ENCODE results near the gene SORCS2.

Gene SORCS2

DNA sequence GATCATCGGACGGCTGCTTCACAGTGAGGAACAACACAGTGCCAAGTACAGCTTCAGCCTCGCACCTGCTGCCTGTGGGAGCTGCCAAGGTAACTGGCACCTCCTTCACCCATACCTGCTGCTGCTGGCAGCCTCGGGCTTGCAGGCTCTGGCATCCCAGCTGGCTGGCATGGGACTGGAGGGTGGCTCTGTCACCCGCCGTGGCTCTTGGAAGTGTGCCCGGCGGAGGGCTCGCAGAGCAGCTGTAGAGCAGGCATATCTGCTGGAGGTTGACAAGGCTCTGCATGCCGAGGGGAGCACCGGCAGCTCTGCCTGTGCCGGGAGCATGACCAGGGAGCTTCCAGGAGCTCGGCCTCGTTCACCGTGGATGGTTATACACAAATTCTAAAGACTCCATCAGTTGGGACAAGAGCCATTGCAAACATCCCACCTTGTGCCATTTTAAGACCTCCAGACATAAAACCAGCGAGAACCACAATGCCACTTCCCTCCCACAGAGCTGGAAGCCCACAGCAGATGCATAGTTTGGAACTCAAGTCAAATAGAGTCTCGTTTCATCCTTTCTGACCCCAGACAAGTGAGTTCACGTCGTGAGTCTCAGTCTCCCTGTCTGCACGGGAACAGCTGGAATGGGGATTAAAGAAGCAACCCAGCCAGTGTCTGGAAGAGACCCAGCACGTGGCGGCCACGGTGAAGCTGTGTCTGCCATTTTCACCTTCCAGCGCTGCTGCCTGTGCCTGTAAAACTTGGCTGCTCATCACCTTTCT, 326.7 kb downstream of the SORCS2 start:
- no peak for DNase-seq

DNA sequence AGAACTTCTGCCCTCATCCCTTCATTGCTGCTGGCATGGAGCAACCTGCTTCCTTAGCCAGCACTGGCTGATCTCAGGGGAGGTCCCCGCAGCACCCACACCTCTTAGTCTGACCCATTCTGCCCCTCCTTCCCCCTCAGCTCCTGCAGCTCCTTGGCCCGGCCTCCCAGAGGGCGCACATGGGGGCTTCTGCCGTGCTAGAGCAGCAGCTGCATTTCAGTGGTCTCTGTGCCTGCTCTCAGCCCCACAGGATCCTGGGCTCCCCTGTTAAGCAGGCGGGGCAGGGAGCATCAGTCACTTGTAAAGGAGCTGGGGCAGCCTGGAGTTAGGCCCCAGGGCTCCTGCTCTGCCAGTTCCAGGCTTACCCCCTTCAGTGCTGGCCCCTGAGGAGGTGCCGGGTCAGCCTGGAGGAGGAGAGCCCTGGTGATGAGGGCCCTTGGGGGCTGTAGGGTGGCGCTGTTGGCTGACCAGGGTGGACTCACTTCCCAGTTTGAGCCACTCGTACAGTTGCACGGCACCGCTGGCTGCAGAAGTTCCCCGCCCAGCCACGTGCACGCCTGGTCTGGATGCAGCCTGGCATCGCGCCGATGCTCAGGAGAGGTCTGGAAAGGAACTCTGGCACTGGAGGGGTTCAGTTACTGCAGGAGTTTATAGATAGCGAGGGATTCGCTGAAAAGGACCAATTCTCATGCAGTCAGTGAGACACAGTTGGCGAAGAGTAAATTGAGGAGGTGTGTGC, 327.5 kb downstream of the SORCS2 start:
- no peak for DNase-seq

DNA sequence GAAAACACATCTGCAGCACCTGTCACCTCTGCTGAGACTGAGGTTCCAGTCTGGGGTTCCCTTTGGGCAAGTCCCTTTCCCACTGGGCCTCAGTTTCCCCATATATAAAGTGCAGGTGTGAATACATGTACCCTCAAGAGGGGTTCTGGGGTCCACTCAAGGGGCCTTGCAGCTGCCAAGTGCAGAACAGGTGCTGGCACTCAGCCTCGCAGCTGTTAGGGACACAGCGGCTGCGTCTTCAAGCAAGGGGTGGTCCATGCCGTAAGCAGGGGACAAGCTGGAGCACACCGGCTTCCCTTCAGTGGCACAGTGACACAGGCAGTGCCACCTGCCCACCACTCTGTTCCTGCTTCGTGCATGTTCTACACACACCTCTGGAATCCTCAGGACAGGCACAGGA, 329.3 kb downstream of the SORCS2 start:
- DNase-seq: no peak

DNA sequence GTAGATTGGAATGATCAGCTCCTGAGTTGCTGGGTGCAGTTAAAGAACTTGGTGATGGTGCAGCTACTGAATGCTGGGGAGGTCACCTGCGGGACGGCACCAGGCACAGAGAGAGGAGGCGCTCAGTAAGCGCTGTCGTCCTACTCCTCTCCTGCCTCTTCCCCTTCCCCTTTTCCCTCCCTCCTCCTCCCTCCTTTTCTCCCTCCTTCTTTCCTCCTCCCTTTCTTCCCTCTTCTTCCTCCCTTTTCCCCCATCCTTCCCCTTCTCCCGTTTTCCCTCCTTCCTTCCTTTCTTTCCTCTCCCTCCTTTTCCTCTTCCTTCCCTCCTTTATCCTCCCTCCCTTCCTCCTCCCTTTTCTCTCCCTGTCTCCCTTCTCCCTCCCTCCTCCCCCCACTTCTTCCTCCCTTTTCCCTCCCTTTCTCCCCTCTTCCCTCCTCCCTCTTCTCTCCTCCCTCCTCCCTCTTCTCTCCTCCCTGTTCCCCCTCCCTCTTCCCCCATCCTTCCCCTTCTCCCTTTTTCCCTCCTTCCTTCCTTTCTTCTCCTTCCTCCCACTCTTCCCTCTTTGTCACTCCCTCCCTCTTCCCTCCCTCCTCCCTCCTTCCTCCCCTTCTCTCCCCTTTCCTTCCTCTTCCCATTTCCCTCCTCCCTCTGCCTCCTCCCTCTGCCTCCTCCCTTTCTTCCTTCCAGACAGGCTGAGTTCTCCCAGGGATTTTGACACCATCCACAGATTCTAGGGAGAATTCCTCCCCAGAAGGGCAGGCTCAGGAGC, 330.3 kb downstream of the SORCS2 start:
- no peak for DNase-seq

DNA sequence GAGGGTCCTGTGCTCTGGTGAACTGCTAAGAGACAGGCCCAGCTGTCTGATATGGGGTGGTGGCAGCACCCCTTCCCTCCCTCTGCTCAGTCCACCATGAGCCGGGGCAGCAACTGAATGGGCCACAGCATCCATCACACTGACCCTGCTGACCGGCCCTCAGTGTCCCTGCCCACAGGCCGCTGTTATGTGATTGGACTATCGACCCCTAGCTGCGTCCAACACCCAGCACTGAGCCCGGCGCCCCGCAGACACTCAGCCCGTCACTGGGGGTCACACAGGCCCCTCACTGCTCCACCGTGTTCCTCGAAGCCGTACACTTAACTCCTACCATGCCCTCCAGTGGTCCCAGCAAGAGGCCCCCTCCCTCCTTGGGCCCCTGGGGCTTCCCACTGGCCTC, 331.2 kb downstream of the SORCS2 start:
- DNase-seq: no peak

DNA sequence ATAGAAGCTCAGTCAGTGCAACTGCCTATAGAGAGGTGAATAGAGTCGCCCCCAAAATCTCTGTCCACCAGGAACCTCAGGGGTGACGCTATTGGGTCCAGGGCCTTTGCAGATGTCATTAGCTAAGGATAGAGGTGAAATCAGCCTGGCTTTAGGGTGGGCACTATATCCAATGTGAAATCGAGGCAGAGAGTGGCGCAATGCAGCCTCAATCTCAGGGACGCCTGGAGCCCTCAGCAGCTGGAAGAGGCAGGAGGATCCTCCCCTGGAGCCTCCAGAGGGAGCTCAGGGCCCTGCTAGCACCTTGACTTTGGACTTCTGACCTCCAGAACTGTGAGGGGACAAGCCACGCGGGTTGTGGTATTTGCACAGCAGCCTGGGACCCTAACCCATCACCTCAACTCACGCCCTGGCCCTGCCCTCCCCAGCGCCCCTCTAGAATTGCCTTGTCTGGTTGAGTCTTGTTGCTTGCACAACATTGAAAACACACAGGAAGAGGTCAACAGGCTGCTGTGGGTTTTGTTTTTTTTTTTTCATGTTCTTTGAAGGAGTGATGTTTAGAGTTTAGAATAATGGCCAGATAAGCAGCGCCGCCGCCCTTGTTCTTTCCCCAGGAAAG, 331.8 kb downstream of the SORCS2 start:
- no peak for DNase-seq

DNA sequence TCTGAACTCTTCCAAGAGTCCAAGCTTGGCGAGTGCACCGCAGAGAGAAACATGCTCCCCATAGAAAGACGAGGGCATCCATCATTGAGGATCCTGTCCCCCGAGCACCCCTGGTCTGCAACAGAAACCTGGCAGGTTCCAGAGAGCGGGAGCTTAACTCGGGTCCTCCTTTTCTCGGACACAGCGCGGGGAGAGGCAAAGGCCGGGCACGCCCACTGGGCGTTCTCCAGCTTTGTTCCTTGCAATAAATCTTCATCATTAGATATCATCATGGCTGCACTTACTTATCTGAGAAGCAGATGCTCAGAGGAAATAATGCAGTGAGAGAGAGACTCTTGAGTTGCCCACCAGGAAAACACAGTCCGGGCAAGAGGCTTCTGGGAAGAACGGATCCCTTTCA, 332.5 kb downstream of the SORCS2 start:
- no peak for DNase-seq

DNA sequence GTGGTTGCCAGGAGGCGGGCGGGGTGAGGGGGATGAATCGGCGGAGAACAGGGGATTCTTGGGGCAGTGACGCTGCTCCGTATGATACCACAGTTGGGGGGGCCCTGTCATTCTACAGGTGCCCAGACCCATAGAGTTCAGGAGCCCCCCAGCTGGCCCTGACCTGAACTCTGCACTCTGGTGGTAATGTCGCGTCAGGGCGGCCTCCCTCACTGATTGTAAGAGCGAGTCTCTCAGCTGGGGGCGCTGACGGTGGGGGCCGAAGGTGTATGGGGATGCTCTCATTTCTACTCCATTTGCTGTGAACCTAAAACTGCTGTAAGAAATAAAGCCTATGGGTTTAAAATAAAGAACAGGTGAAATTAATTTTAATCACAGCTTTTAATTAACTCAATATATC, 334.2 kb downstream of the SORCS2 start:
- no peak for DNase-seq

DNA sequence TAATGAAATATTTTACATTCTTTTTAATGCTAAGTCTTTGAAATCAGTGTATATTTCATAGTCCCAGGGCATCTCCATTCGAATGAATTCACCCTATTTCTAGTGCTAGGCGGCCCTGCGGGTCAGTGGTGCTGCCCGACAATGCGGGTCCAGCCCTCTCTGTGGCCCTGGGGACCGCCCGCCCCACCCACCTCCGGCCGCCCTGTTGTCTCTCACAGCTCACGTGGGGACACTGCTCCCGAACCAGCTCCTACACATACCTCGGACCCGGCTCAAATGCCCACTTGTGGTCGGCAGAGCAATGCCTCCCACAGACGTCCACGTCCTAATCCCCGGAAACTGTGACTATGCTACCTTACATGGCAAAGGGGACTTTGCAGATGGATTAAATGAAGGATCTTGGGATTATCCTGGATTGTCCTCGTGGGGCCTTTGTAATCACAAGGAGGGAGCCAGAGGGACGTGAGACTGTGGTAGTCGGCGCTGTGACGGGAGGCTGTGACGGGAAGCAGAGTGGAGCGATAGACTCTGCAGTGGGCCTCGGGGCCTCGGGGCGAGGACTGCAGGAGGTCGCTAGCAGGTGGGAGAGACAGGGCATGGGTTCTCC, 334.7 kb downstream of the SORCS2 start:
- DNase-seq: no peak

DNA sequence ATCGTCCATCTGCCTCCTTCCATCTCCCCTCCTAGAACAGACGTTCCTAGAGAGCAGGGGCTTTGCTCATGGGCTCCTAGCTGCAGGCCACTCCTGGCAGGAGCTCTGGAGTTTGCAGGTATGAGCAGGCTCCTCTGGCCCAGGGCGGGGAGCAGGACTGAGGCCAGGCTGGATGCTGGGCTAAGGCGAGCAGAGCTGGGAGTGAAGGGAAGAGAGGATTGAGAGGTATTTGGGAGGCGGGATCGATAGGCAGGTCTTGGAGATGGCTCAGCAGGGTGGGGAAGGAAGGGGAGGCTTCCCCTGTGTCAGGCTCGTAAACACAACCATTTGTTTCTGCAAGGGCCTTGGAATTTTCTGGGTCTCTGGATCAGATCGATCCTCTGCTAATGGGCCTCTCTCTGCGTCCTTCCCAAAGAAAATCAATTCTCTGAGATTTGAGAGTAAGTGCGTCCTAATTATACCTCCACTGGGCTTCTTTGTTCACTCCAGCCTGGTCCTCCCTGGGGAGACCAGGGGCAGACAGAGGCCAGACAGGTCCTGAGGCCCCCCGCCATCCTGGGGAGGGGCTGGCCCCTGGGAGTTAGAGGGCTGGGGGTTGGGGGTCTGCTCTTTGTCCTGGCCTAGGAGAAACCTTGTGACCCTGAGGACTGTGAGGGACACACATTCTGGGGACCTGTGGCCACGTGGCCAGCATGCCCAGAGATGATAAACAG, 337.2 kb downstream of the SORCS2 start:
- DNase-seq: no peak

DNA sequence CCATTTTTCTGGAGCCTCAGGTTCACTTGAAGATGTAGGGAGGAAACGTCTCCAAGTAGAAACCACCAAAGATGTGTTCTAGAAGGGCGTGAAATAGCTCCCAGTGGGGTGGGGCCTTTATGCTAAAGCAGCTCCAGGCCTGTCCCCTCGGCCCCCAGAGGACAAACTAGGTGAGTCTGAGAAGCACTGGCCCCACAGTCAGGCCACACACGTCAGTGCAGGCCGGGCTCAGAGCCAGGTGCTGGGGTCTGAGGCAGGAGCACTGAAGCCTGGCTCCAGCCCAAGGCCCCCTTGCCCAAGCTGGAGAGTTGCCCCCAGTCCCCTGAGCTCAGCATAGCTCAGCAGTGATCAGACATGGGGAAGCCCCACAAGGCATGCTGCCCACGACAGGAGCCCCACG, 337.7 kb downstream of the SORCS2 start:
- no peak for DNase-seq

DNA sequence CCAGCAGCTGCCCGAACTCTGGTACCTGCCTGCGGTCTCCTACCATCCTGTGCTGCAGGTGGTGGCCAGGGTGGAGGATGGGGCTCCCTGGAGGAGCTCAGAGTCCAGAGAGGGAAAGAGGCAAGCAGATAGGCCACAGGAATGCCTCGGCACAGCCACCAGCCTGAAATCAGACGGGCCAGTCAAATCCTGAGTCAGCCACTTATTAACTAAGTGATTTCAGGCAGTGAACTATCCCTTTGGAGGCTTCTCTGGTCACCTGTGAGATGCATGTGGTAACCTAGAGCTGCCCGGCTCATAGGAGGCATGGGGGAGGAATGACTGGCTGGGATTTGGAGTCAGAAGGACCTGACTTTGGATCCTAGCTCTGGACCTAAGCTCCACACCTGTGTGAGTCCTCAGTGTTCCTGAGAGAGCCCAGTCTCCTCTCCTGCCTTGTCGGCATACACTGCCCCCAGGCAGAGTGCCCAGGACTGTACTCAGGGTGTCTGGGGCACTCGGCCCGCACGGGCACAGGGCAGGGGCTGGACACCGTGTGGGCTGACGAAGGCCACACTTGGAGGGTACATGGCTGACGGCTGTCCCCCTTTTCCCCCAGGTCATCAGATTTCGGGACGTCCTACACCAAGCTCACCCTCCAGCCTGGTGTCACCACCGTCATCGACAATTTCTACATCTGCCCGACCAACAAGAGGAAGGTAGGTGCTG, 338.7 kb downstream of the SORCS2 start:
- DNase-seq: no peak

DNA sequence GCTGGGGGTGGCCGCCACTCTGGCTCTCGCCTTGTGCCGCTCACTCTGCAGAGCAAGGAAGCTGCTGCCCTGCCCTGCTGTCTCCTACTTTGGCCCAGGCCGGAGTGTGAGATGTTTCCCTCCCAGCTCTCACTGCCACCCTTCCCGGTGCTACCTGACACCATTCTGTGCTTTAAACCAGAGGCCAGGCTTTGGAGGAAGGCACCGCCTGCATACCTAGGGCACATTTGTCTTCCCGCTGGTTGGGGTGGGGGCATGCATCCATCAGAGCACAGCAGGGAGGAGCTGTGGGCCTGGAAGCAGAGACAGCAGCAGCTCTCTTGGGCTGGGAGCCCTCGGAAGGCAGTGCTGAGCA, 339.3 kb downstream of the SORCS2 start:
- no peak for DNase-seq

DNA sequence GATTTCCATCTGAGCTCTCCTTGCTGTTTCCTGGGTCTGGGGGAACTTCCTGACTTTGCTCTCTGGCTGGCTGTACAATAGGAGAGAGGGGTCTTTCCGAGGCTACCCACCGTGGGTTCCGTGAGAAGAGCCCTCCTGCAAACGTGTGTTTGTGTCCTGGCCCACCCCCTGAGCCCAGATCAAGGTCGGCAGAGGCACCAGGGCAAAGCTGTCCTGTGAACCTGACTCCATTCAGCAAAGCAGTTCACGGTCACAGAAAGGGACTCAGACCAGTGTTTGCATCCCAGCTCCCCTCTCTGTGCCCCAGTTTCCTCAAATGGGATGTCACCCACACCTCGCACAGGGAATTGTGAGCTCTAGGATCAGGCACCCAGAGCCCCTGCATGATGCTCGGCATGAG, 339.7 kb downstream of the SORCS2 start:
- DNase-seq: no peak

DNA sequence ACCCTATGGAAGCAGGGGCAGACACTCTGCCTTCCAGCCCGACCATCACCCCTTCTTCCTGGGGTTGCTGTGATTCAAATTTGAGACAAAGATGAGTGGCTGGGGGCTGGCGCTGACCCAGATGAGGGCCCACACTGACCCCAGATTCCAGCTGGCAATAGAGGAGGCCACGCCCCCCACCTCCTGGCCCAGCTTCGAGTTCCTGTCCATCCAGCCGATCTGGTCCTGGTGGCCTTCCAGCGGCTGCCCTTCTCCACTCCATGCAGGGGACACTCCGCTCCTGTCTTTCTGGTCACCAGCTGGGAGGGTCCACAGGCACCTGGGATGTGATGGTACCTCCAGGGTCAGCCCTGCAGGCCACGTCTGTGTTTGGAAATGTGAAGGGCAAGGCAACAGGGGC, 340.9 kb downstream of the SORCS2 start:
- no peak for DNase-seq

DNA sequence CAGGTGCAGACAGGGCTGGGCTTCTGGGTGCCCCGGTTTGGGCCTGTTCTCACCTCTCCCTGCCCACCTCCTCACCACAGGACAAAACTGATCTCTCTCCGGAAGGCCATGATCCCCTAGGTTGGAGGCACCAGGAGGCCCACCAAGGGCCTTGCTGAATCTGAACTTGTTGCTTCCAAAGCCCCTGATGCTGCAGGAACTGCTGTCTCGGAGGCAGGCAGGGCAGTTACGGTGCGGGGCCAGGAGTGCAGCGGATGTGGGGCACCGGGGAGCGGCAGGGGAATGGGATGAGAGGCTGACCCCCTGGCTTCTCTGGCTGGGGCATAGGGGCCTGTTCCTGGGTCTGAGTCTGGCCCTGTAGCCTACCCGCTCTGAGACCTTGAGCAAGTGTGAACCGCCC, 342.8 kb downstream of the SORCS2 start:
- DNase-seq: no peak

DNA sequence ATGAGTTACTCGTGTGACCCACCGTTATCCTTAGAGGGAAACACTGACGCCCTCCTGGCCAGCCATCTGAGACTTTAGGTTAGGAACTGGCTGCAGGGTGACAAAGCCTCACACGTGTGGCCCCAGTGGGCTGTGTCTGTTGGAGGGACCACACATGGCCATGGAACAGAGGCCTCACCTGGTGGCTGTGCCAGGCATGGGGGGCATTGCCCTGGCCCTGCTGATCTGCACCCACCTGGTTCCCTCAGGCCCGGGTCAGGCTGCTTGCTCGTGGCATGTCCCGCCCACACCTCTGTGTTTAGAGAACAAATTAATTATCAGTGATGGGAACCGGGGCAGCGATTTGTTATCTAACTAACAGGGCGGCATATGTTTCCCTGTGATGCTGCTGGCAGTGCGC, 343.3 kb downstream of the SORCS2 start:
- no peak for DNase-seq

DNA sequence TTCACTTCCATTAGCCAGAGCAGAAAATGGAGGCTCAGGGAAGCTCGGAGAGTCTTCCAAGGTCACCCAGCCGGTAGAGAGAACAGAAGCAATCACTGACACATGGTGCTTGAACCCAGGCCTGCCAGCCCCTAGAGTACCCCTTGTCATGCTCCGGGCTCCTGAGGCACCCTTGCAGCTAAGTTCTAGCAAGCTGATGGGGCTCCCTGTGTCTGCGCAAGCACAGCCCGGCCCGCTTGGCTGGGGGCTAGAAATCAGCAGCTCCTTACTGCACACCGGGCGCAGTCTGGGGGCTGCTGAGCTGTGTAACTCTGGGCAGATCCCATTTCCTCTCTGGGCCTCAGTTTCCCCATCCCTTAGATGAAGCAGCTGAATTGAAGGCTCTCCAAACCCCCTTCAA, 344.5 kb downstream of the SORCS2 start:
- no peak for DNase-seq

DNA sequence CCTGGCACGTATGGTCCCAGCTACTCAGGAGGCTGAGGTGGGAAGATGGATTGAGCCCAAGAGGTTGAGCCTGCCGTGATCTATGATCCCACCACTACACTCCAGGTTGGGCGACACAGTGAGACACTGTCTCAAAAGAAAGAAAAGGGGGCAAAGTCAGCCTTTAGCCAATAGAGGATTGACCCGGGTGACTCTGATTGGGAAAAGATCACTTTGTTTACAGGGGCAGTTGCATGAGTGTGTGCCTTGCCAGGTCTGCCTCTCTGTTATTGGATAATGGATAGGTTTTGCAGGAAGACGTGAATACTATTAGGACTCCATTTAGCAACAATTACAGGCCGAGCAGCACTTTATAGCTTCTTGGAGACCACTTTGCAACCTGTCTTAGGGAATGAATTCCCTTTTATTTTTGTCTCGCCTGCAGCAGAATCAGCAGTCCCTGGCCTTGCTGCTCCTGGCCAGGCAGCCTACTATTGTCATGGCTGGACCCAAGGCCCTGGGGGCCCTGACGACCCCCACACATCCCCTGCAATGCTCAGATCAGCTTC, 345.6 kb downstream of the SORCS2 start:
- DNase-seq: no peak

DNA sequence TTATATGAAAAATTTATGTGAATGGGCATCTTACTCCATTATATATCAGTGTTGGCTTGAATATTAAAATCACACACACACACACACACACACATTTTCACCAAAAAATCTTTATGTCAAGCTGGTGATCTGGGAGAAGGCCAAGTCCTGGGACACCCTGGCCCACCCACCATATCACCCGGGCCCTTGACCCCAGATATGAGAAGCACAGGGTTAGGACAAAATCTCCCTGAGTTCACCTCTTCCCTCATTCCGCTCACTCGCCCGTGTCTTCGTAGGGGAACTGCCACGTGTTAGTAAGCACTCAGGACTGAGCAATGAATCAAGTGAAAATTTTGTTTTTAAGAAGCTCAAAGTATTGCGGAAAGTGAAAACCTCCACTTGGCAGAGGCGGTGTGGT, 346.2 kb downstream of the SORCS2 start:
- no peak for DNase-seq

DNA sequence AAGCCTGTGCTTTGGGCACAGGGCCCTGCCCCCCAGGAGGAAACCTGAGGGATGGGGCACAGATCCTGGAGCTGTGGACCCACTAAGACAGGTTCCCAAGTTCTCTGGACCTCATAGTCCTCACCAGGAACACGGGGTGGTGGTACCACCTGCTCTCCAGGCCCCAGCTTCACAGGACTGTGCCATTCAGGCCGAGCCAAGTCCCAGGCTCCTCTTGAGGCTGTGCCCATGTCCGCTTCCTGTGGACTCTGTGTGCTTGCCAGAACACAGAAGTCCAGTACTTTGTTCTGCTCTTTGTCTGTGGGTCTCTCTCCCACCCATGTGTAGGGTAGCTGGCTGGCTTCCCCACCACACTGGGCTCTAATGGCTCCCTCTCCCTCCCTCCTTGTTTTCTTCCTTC, 346.8 kb downstream of the SORCS2 start:
- DNase-seq: no peak

Data from activated gamma-delta T cell treated with Interleukin-2 at 50 U/mL for 16 hours (primary cell).